HL-60 (cell line): Measurements from ENCODE around the gene CALN1.

Source experiments
- CTCF ChIP-seq: IDR thresholded peaks from one replicate; pipeline ENCODE4 v1.5.1; 2011; ENCODE audit warnings: low read length, control low read depth, inconsistent platforms; ENCODE audit not compliant: insufficient read depth
- POLR2AphosphoS5 ChIP-seq: IDR thresholded peaks from 2 replicates; pipeline ENCODE4 v1.6.1; 2012; ENCODE audit warnings: low read depth
- REST ChIP-seq: IDR thresholded peaks from 2 replicates; pipeline ENCODE4 v1.6.1; 2012; ENCODE audit warnings: low read depth; ENCODE audit not compliant: insufficient replicate concordance

GRCh38 chr7:72039460-72039859 lies 372.7 kb downstream of the CALN1 start:
- TF ChIP-seq CTCF (no peak), REST (no peak), POLR2AphosphoS5 (no peak)
